PC-9 (cell line): ENCODE data around the gene LRMDA. TPM values are rescaled to one million over a fixed set of nuclear protein-coding genes. Genes with fewer than 3 reads are reported as not detected.

Experiments
- BruUV-seq: library from RNA; stranded (reverse); fragments of 400-500 nt; replicated peaks from 2 replicates; lab custom pipeline; 2021; lab: Mats Ljungman, UMichigan
- CTCF ChIA-PET: fragments of 300-600 bp; sonication (Branson Sonifier 250); formaldehyde crosslinking; loops from one replicate; lab custom pipeline; 2022; ENCODE audit warnings: antibody characterized with exemption; lab: Charles Lee
- POLR2A ChIA-PET: fragments of 300-600 bp; sonication (Branson Sonifier 250); formaldehyde crosslinking; loops from one replicate; lab custom pipeline; 2022; ENCODE audit warnings: antibody characterized with exemption; ENCODE audit not compliant: unreplicated experiment; lab: Charles Lee
- DNase-seq, 2 experiments: peaks; one replicate each; pipeline versions ENCODE4 v3.0.0 to v3.0.0-alpha.2; 2015 to 2022; ENCODE audit warnings: mixed read lengths in 1 of 2
- H2AFZ ChIP-seq: fragments of 200-600 bp; sonication (generic); 2 replicates; pipeline ENCODE4 v1.8.1; 2017; ENCODE audit warnings: antibody characterized with exemption
- H3F3A ChIP-seq: fragments of 200-600 bp; sonication (generic); 2 replicates; pipeline ENCODE4 v1.8.1; 2017; ENCODE audit warnings: antibody characterized with exemption, mild to moderate bottlenecking, low read depth; ENCODE audit not compliant: insufficient read depth
- H3K27ac ChIP-seq: fragments of 200-600 bp; sonication (generic); 2 replicates; pipeline ENCODE4 v1.6.1; 2016; ENCODE audit warnings: mixed run types
- H3K27me3 ChIP-seq: fragments of 200-600 bp; sonication (generic); 2 replicates; pipeline ENCODE4 v1.6.1; 2016; ENCODE audit warnings: low read depth, mixed run types; ENCODE audit not compliant: insufficient read depth
- H3K36me3 ChIP-seq: fragments of 200-600 bp; sonication (generic); 2 replicates; pipeline ENCODE4 v1.6.1; 2016; ENCODE audit warnings: low read depth, mixed run types
- H3K4me1 ChIP-seq: fragments of 200-600 bp; sonication (generic); replicated peaks from 2 replicates; pipeline ENCODE4 v1.6.1; 2016; ENCODE audit warnings: mixed run types; ENCODE audit not compliant: insufficient read depth
- H3K4me2 ChIP-seq: fragments of 200-600 bp; sonication (generic); 2 replicates; pipeline ENCODE4 v1.6.1; 2017; ENCODE audit warnings: mixed run types
- H3K4me3 ChIP-seq: fragments of 200-600 bp; sonication (generic); 2 replicates; pipeline ENCODE4 v1.6.1; 2016; ENCODE audit warnings: mixed run types
- H3K79me2 ChIP-seq: fragments of 200-600 bp; sonication (generic); 2 replicates; pipeline ENCODE4 v1.6.1; 2017; ENCODE audit warnings: low read depth, mixed run types
- H3K9me2 ChIP-seq: fragments of 200-600 bp; sonication (generic); 2 replicates; pipeline ENCODE4 v1.8.1; 2017; ENCODE audit warnings: mild to moderate bottlenecking; ENCODE audit not compliant: insufficient read depth
- H3K9me3 ChIP-seq: fragments of 200-600 bp; sonication (generic); 2 replicates; pipeline ENCODE4 v1.8.1; 2016; ENCODE audit warnings: low read depth; ENCODE audit not compliant: insufficient read depth
- H4K20me1 ChIP-seq: fragments of 200-600 bp; sonication (generic); 2 replicates; pipeline ENCODE4 v1.8.1; 2017; ENCODE audit not compliant: insufficient read depth
- CTCF ChIP-seq: fragments of 200-600 bp; sonication (generic); conservative IDR thresholded peaks from 2 replicates; pipeline ENCODE4 v1.6.1; 2017; ENCODE audit warnings: mixed run types, antibody characterized with exemption, mild to moderate bottlenecking, moderate library complexity
- EZH2 ChIP-seq: fragments of 200-600 bp; sonication (generic); IDR thresholded peaks from 2 replicates; pipeline ENCODE4 v1.8.0; 2017; ENCODE audit warnings: antibody characterized with exemption, low read depth
- intact Hi-C: fragments of 100-400 bp; cut with micrococcal nuclease; formaldehyde crosslinking; loops from one replicate; pipeline ENCODE4 v1.10.0; 2022; ENCODE audit not compliant: unreplicated experiment
- total RNA-seq: library from RNA; stranded (reverse); gene quantifications from 2 replicates; pipeline ENCODE4 v1.2.3, GENCODE V29; 2021

Gene LRMDA
- total RNA-seq, 1 experiment from 2014 or later = not detected

- ChIA-PET POLR2A (no interaction called here), CTCF (interaction anchor here (0.6 kb wide), 1 partner anchor 150 kb away, joined by 3 read pairs; no protein-coding TSS in a partner anchor)
- no peak overlapping the region for H3K27ac ChIP-seq
- H3K27me3 ChIP-seq = no peaks in the 10 kb centered on the region
- no peaks in the 10 kb centered on the region for H3K36me3 ChIP-seq
- no TSS peak for BruUV-seq
- H2AFZ ChIP-seq = no peak overlapping the region
- no peaks in the 10 kb centered on the region for H3K79me2 ChIP-seq
- intact Hi-C loops = no loop called here
- H3K4me2 ChIP-seq = no peak overlapping the region
- DNase-seq = no peak
- H3K9me2 ChIP-seq = 0 out of 2 replicates have a peak, but pooled peaks cover 4% of the 10 kb centered on the region
- H3F3A ChIP-seq = no peaks in the 10 kb centered on the region
- no peaks in the 10 kb centered on the region for H4K20me1 ChIP-seq
- H3K4me1 ChIP-seq = peaks cover 5% of the 10 kb centered on the region; the same call in 1 of the 2 replicates
- H3K4me3 ChIP-seq = no peak overlapping the region
- H3K9me3 ChIP-seq = 0 out of 2 replicates have a peak, but pooled peaks cover 8% of the 10 kb centered on the region
- TF ChIP-seq CTCF = no peak
- no peak for TF ChIP-seq EZH2
Observed at GRCh38 chr10:75548356-75548755, 116.9 kb downstream of the LRMDA start.

GRCh38 chr10:75550191-75550590, 118.8 kb downstream of the LRMDA start:
- BruUV-seq = no TSS peak
- H3K9me3 ChIP-seq = 0 out of 2 replicates have a peak, but pooled peaks cover 8% of the 10 kb centered on the region
- ChIA-PET POLR2A (no interaction called here), CTCF (no interaction called here)
- DNase-seq = no peak
- no peaks in the 10 kb centered on the region for H3K36me3 ChIP-seq
- 0 out of 2 replicates have a peak, but pooled peaks cover 4% of the 10 kb centered on the region for H3K9me2 ChIP-seq
- H3K27ac ChIP-seq = no peak overlapping the region
- no peaks in the 10 kb centered on the region for H3K79me2 ChIP-seq
- no peaks in the 10 kb centered on the region for H3K27me3 ChIP-seq
- H3K4me3 ChIP-seq = no peak overlapping the region
- no peaks in the 10 kb centered on the region for H4K20me1 ChIP-seq
- peaks cover 5% of the 10 kb centered on the region; the same call in 1 of the 2 replicates for H3K4me1 ChIP-seq
- H3K4me2 ChIP-seq = no peak overlapping the region
- H2AFZ ChIP-seq = no peak overlapping the region
- no peaks in the 10 kb centered on the region for H3F3A ChIP-seq
- TF ChIP-seq EZH2 (no peak), CTCF (no peak)
- intact Hi-C loops = no loop called here

DNA sequence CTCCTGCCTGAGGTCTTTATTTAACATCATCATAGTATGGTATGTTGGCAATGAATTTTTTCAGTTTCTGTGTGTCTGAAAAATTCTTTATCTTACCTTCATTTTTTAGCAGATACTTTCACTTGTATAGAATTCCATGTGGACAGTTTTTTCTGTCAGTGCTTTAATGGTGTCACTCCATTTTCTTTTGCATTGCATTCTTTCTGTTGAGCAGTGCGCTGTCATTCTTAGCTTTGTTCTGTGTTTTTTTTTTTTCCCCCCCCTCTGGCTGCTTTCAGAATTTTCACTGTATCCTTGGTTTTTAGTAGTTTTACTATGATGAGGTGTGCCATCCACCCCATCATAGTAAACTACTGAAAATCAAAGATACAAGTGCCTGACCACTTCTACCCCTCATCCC, 120.7 kb downstream of the LRMDA start:
- Histone ChIP-seq H3K4me3 (no peak overlapping the region), H3K9me2 (no peaks in the 10 kb centered on the region), H3K27ac (no peak overlapping the region), H3F3A (no peaks in the 10 kb centered on the region), H2AFZ (no peak overlapping the region), H3K4me1 (peaks cover 7% of the 10 kb centered on the region), H3K27me3 (no peaks in the 10 kb centered on the region), H3K9me3 (0 out of 2 replicates have a peak, but pooled peaks cover 8% of the 10 kb centered on the region), H3K4me2 (no peak overlapping the region), H3K36me3 (no peaks in the 10 kb centered on the region), H3K79me2 (no peaks in the 10 kb centered on the region), H4K20me1 (no peaks in the 10 kb centered on the region)
- TF ChIP-seq EZH2 = no peak
- DNase-seq = no peak
- no TSS peak for BruUV-seq
- ChIA-PET POLR2A (no interaction called here), CTCF (no interaction called here)
- intact Hi-C loops = no loop called here

DNA sequence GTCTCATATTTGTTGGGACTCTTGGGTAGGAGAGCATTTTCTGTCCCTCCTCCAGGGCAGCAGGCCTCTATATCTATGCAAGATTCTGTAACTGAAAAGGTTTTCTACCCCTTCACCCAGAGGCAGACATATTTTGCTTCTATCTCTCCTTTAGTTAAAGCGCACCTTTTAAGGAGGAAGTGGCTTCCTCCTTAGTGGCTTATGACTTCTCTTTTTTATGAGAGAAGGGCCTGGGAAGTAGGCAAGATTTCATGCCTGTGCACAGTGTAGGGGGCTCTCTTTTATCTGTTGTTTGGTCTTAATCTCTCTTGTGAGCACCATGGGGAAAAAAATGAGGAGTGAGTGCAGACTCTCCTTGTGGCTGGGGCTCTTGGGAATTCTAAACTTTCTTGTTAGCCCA, 122.1 kb downstream of the LRMDA start:
- DNase-seq = no peak
- H2AFZ ChIP-seq = no peak overlapping the region
- H3K9me2 ChIP-seq = no peaks in the 10 kb centered on the region
- TF ChIP-seq EZH2 (no peak), CTCF (no peak)
- no peaks in the 10 kb centered on the region for H3K79me2 ChIP-seq
- no peaks in the 10 kb centered on the region for H3K27me3 ChIP-seq
- no peaks in the 10 kb centered on the region for H4K20me1 ChIP-seq
- H3K4me2 ChIP-seq = no peak overlapping the region
- no peak overlapping the region for H3K4me3 ChIP-seq
- no peak overlapping the region for H3K27ac ChIP-seq
- peaks cover 7% of the 10 kb centered on the region for H3K4me1 ChIP-seq
- CTCF ChIA-PET = no interaction called here
- POLR2A ChIA-PET = no interaction called here
- intact Hi-C loops = no loop called here
- BruUV-seq = no TSS peak
- H3K9me3 ChIP-seq = 0 out of 2 replicates have a peak, but pooled peaks cover 8% of the 10 kb centered on the region
- H3K36me3 ChIP-seq = no peaks in the 10 kb centered on the region
- no peaks in the 10 kb centered on the region for H3F3A ChIP-seq
